HTR-8/SVneo (cell line): ENCODE results near the gene AP2M1.
"Not testable (repeated sequence)": the region's sequence is repeated elsewhere in the genome, so short reads cannot be mapped to it uniquely, and the experiment has no call there.

ENCODE experiments used
- DNase-seq: peaks from one replicate; pipeline ENCODE4 v3.0.0; 2011; ENCODE audit warnings: low spot score, mixed read lengths; ENCODE audit not compliant: insufficient read length
- FAIRE-seq: peaks from 2 replicates; lab custom pipeline; 2011; peaks lifted over from hg19 to GRCh38; lab: Jason Lieb, UNC

AP2M1 gene

GRCh38 chr3:184174646-184175492 is at the start of gene AP2M1:
AP2M1 (plus strand) TSS chr3:184174855; CDS start chr3:184176994, 2,139 bp downstream.
- DNase-seq (peak; percentile 95), FAIRE-seq (no peak)

- no peak for DNase-seq
- no peak for FAIRE-seq
Observed at GRCh38 chr3:184126006-184126405, 48.6 kb upstream of the AP2M1 start.

GRCh38 chr3:184129012-184129411 is 45.6 kb upstream of the AP2M1 start:
- DNase-seq = peak; percentile 37
- FAIRE-seq = no peak

GRCh38 chr3:184132945-184133344 is 41.7 kb upstream of the AP2M1 start:
- FAIRE-seq (no peak), DNase-seq (no peak)

- DNase-seq (peak; percentile 80), FAIRE-seq (no peak)
Observed at GRCh38 chr3:184133840-184134745, 40.6 kb upstream of the AP2M1 start.

- no peak for DNase-seq
- FAIRE-seq = no peak
Observed at GRCh38 chr3:184134746-184135148, 39.9 kb upstream of the AP2M1 start.

- DNase-seq = peak; percentile 92
- peak; percentile 77 for FAIRE-seq
Observed at GRCh38 chr3:184135149-184135910, 39.3 kb upstream of the AP2M1 start, which contains the start of gene EIF2B5. EIF2B5 (plus strand) TSS chr3:184135358; CDS start chr3:184135386, 28 bp downstream.

GRCh38 chr3:184135911-184136260 is 38.8 kb upstream of the AP2M1 start:
- no peak for FAIRE-seq
- DNase-seq = no peak

GRCh38 chr3:184140436-184140835 is 34.2 kb upstream of the AP2M1 start:
- FAIRE-seq = no peak

GRCh38 chr3:184142199-184142598 is 32.5 kb upstream of the AP2M1 start:
- no peak for DNase-seq
- no peak for FAIRE-seq

More at GRCh38 chr3:184140436-184140835, 34.2 kb upstream of the AP2M1 start:
- no peak for DNase-seq

GRCh38 chr3:184143327-184143726 is 31.3 kb upstream of the AP2M1 start:
- DNase-seq (no peak), FAIRE-seq (no peak)

- DNase-seq = no peak
- FAIRE-seq = no peak
Observed at GRCh38 chr3:184144505-184144904, 30.1 kb upstream of the AP2M1 start.

GRCh38 chr3:184145111-184145524 is 29.5 kb upstream of the AP2M1 start:
- FAIRE-seq (no peak), DNase-seq (no peak)

GRCh38 chr3:184145751-184146270 is 28.8 kb upstream of the AP2M1 start:
- DNase-seq = no peak
- FAIRE-seq = no peak

- DNase-seq (no peak), FAIRE-seq (no peak)
Observed at GRCh38 chr3:184148076-184148475, 26.6 kb upstream of the AP2M1 start.

- FAIRE-seq (no peak), DNase-seq (no peak)
Observed at GRCh38 chr3:184149123-184149522, 25.5 kb upstream of the AP2M1 start.

- FAIRE-seq, DNase-seq: not testable (repeated sequence)
Observed at GRCh38 chr3:184149770-184150169, 24.9 kb upstream of the AP2M1 start.

- no peak for FAIRE-seq
- DNase-seq = peak; percentile 71
Observed at GRCh38 chr3:184154885-184155643, 19.6 kb upstream of the AP2M1 start, which contains the start of gene DVL3. DVL3 (plus strand) TSS chr3:184155377; CDS start chr3:184155636, 259 bp downstream.
